OCI-LY3 (cell line): ENCODE data around the gene NKD2.

Experiments
- EZH2phosphoT487 ChIP-seq: fragments of 200-600 bp; shearing (Covaris generic); IDR thresholded peaks from 2 replicates; pipeline ENCODE4 v1.6.1; 2018; ENCODE audit warnings: antibody characterized with exemption, mixed run types, low read depth
- TF ChIP-seq, protein P1 (sequence below): fragments of 200-600, 300-600 bp; sonication (generic); IDR thresholded peaks from 2 replicates; pipeline ENCODE4 v1.5.1; 2014; ENCODE audit warnings: antibody characterized with exemption, low read length, low read depth

GRCh38 chr5:1066676-1067075 lies 58.1 kb downstream of the NKD2 start:
- TF ChIP-seq, protein P1, sequence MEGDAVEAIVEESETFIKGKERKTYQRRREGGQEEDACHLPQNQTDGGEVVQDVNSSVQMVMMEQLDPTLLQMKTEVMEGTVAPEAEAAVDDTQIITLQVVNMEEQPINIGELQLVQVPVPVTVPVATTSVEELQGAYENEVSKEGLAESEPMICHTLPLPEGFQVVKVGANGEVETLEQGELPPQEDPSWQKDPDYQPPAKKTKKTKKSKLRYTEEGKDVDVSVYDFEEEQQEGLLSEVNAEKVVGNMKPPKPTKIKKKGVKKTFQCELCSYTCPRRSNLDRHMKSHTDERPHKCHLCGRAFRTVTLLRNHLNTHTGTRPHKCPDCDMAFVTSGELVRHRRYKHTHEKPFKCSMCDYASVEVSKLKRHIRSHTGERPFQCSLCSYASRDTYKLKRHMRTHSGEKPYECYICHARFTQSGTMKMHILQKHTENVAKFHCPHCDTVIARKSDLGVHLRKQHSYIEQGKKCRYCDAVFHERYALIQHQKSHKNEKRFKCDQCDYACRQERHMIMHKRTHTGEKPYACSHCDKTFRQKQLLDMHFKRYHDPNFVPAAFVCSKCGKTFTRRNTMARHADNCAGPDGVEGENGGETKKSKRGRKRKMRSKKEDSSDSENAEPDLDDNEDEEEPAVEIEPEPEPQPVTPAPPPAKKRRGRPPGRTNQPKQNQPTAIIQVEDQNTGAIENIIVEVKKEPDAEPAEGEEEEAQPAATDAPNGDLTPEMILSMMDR: no peak
- no peak for TF ChIP-seq EZH2phosphoT487
